Endodermal cell (in vitro differentiated cells): ENCODE data around the gene CAMK2D. TPM values are rescaled to one million over a fixed set of nuclear protein-coding genes. Genes with fewer than 3 reads are reported as not detected.

Experiments
- DNase-seq: peaks from one replicate; pipeline ENCODE4 v3.0.0-alpha.2; 2017
- H3K27ac ChIP-seq: 2 replicates; pipeline ENCODE4 v1.5.1; 2013; ENCODE audit warnings: mild to moderate bottlenecking, low read depth, low read length, moderate library complexity
- H3K27me3 ChIP-seq: 2 replicates; pipeline ENCODE4 v1.6.1; 2013; ENCODE audit warnings: mild to moderate bottlenecking, low read length, moderate library complexity; ENCODE audit not compliant: insufficient read depth, control insufficient read depth, poor library complexity, severe bottlenecking
- H3K36me3 ChIP-seq: 2 replicates; pipeline ENCODE4 v1.7.0; 2013; ENCODE audit warnings: mild to moderate bottlenecking, low read length, moderate library complexity; ENCODE audit not compliant: control insufficient read depth, insufficient read depth
- H3K4me1 ChIP-seq: one replicate; pipeline ENCODE4 v1.7.0; 2013; ENCODE audit warnings: low read length; ENCODE audit not compliant: control insufficient read depth, insufficient read depth
- H3K4me3 ChIP-seq: 2 replicates; pipeline ENCODE4 v1.5.1; 2013; ENCODE audit warnings: mild to moderate bottlenecking, low read length, moderate library complexity
- H3K9ac ChIP-seq: 2 replicates; pipeline ENCODE4 v1.6.1; 2013; ENCODE audit warnings: mild to moderate bottlenecking, low read length, moderate library complexity; ENCODE audit not compliant: poor library complexity, severe bottlenecking; ENCODE audit errors: extremely low read depth
- H3K9me3 ChIP-seq: 2 replicates; pipeline ENCODE4 v1.6.1; 2013; ENCODE audit warnings: mild to moderate bottlenecking, low read length, moderate library complexity; ENCODE audit not compliant: control insufficient read depth
- H3K27ac Mint-ChIP-seq: 2 replicates; pipeline ENCODE4 v1.8.0; 2020; ENCODE audit warnings: mixed read lengths
- H3K27me3 Mint-ChIP-seq: 2 replicates; pipeline ENCODE4 v1.8.0; 2021; ENCODE audit warnings: mild to moderate bottlenecking, mixed read lengths; ENCODE audit not compliant: insufficient read depth
- H3K36me3 Mint-ChIP-seq: 2 replicates; pipeline ENCODE4 v1.8.0; 2020; ENCODE audit warnings: low read depth, mixed read lengths
- H3K4me1 Mint-ChIP-seq: 2 replicates; pipeline ENCODE4 v1.8.0; 2020; ENCODE audit warnings: mixed read lengths
- H3K4me3 Mint-ChIP-seq: 2 replicates; pipeline ENCODE4 v1.8.0; 2020; ENCODE audit warnings: mild to moderate bottlenecking, moderate library complexity, mixed read lengths
- H3K9me3 Mint-ChIP-seq: 2 replicates; pipeline ENCODE4 v1.8.0; 2020; ENCODE audit warnings: mild to moderate bottlenecking, mixed read lengths
- CTCF ChIP-seq: fragments of 200-600 bp; sonication (generic); conservative IDR thresholded peaks from 2 replicates; pipeline ENCODE4 v1.5.0; 2021; ENCODE audit warnings: antibody characterized with exemption, mild to moderate bottlenecking
- WGBS, 2 experiments: methylation state at CpG; one replicate each; pipeline versions ENCODE4 v1.1.5 to v1.1.7; 2013; ENCODE audit warnings: missing lambda C conversion rate in 2 of 2, mixed read lengths in 1 of 2; ENCODE audit not compliant: insufficient coverage in 1 of 2, insufficient read length in 1 of 2; 5-methylcytosine and 5-hydroxymethylcytosine counted together
- total RNA-seq, 2 donors: library from RNA; stranded (reverse); fragmentation: NEBNext Ultra II Directional in 1 of 2; extraction: Animal tissue kit (Norgen Biotek cat#: 25700) in 1 of 2; gene quantifications; 2 replicates in 1 of 2; 3 replicates in 1 of 2; pipeline ENCODE4 v1.2.1, GENCODE V29; 2021

CAMK2D gene
- total RNA-seq, 2 donors from 2014 or later, result 91.1 to 120 TPM

- no peak overlapping the region for H3K27ac ChIP-seq
- H3K36me3 ChIP-seq, result no peaks in the 10 kb centered on the region
- H3K4me3 ChIP-seq, result no peak overlapping the region
- no peak overlapping the region for H3K9ac ChIP-seq
- Mint-ChIP-seq H3K27me3 (no peaks in the 10 kb centered on the region), H3K36me3 (peaks cover 14% of the 10 kb centered on the region), H3K4me3 (no peak overlapping the region), H3K4me1 (peaks cover 13% of the 10 kb centered on the region), H3K27ac (no peak overlapping the region), H3K9me3 (no peaks in the 10 kb centered on the region)
- H3K9me3 ChIP-seq, result no peaks in the 10 kb centered on the region
- peaks cover 3% of the 10 kb centered on the region for H3K4me1 ChIP-seq
- no peak for DNase-seq
- no peak for TF ChIP-seq CTCF
- H3K27me3 ChIP-seq, result no peaks in the 10 kb centered on the region
Measured at GRCh38 chr4:113565702-113566012, 195.9 kb downstream of the CAMK2D start.

- TF ChIP-seq CTCF, result no peak
- Histone ChIP-seq H3K9me3 (no peaks in the 10 kb centered on the region), H3K4me3 (no peak overlapping the region), H3K9ac (no peak overlapping the region), H3K4me1 (peaks cover 3% of the 10 kb centered on the region), H3K36me3 (peaks cover 6% of the 10 kb centered on the region), H3K27me3 (no peaks in the 10 kb centered on the region), H3K27ac (no peak overlapping the region)
- Mint-ChIP-seq H3K9me3 (no peaks in the 10 kb centered on the region), H3K4me1 (peaks cover 13% of the 10 kb centered on the region), H3K4me3 (no peak overlapping the region), H3K36me3 (peaks cover 14% of the 10 kb centered on the region), H3K27ac (no peak overlapping the region), H3K27me3 (no peaks in the 10 kb centered on the region)
- WGBS, 2 experiments, result 85% methylated on average over 2 of the region's 3 CpGs; no CpG with 5 or more reads in 1 of the 2 experiments
- no peak for DNase-seq
Measured at GRCh38 chr4:113564493-113564892, 197.0 kb downstream of the CAMK2D start.

- Mint-ChIP-seq H3K27ac (no peak overlapping the region), H3K27me3 (no peaks in the 10 kb centered on the region), H3K4me3 (no peak overlapping the region), H3K9me3 (no peaks in the 10 kb centered on the region), H3K36me3 (peaks cover 14% of the 10 kb centered on the region), H3K4me1 (peaks cover 13% of the 10 kb centered on the region)
- no peaks in the 10 kb centered on the region for H3K9me3 ChIP-seq
- TF ChIP-seq CTCF, result no peak
- H3K36me3 ChIP-seq, result peaks cover 9% of the 10 kb centered on the region
- no peak overlapping the region for H3K9ac ChIP-seq
- H3K4me1 ChIP-seq, result peaks cover 3% of the 10 kb centered on the region
- H3K27ac ChIP-seq, result no peak overlapping the region
- no peaks in the 10 kb centered on the region for H3K27me3 ChIP-seq
- no peak overlapping the region for H3K4me3 ChIP-seq
- DNase-seq, result no peak
- 93 to 94% methylated on average over 3 to 4 of the region's 5 CpGs for WGBS, 2 experiments
Measured at GRCh38 chr4:113563691-113564378, 197.7 kb downstream of the CAMK2D start.
